C4-2B (cell line): ENCODE results near the gene NDUFAB1.

Experiments
- CTCF ChIP-seq: fragments of 450-650 bp; conservative IDR thresholded peaks from 2 replicates; pipeline ENCODE4 v1.5.1; 2017; ENCODE audit warnings: mild to moderate bottlenecking
- ZFX ChIP-seq: fragments of 450-650 bp; IDR thresholded peaks from 2 replicates; pipeline ENCODE4 v1.6.1; 2017

DNA sequence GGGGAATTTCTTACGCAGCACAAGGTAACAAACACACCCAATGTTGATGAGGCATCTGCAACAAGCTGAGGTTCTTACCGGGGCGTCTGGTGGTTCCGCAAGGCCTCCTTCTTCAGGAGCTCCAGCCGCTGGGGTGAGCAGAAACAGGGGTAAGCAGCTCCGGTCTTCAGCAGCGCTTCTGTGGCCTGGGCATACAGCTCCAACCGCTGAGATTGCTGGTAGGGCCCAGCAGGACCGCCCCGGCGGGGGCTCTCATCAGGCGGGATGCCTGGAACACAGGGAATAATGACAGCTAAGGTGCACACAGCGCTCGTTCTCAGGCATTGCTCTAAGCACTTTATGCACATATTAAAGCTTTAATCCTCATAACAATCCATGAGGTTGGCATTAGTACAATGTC is 51.7 kb downstream of the NDUFAB1 start:
- TF ChIP-seq CTCF (no peak), ZFX (no peak)
